Stimulated activated CD4-positive, alpha-beta T cell treated with anti-CD3 and anti-CD28 coated beads, Interleukin-1b, Interleukin-23, amount 100 ng/mL, for 48 hours (primary cell): ENCODE results near the gene FAM151A.

ENCODE experiments used
- DNase-seq: peaks from one replicate; pipeline ENCODE4 v3.0.0-alpha.2; 2020

FAM151A gene

GRCh38 chr1:54623216-54624007 lies at the start of gene FAM151A:
Gene FAM151A (minus strand): TSS chr1:54623525. CDS start chr1:54623395, 130 bp downstream.
- DNase-seq = no peak

- peak; percentile 68 for DNase-seq
Measured at GRCh38 chr1:54671985-54672608, 48.8 kb upstream of the FAM151A start.

- DNase-seq = no peak
Measured at GRCh38 chr1:54668567-54668966, 45.2 kb upstream of the FAM151A start.

- no peak for DNase-seq
Measured at GRCh38 chr1:54667797-54668196, 44.5 kb upstream of the FAM151A start.

- DNase-seq = no peak
Measured at GRCh38 chr1:54666333-54666732, 43.0 kb upstream of the FAM151A start.

GRCh38 chr1:54665852-54666251 lies 42.5 kb upstream of the FAM151A start:
- DNase-seq = no peak

- DNase-seq = no peak
Measured at GRCh38 chr1:54664364-54664763, 41.0 kb upstream of the FAM151A start.

- no peak for DNase-seq
Measured at GRCh38 chr1:54663725-54664124, 40.4 kb upstream of the FAM151A start.

GRCh38 chr1:54658164-54658913 lies 35.0 kb upstream of the FAM151A start:
- no peak for DNase-seq

- no peak for DNase-seq
Measured at GRCh38 chr1:54653036-54653435, 29.7 kb upstream of the FAM151A start.

- no peak for DNase-seq
Measured at GRCh38 chr1:54652168-54652567, 28.8 kb upstream of the FAM151A start.

GRCh38 chr1:54651608-54652007 lies 28.3 kb upstream of the FAM151A start:
- no peak for DNase-seq

- no peak for DNase-seq
Measured at GRCh38 chr1:54650417-54650816, 27.1 kb upstream of the FAM151A start.

GRCh38 chr1:54649921-54650320 lies 26.6 kb upstream of the FAM151A start:
- DNase-seq = no peak

GRCh38 chr1:54649130-54649898 lies 26.0 kb upstream of the FAM151A start:
- DNase-seq = no peak

- DNase-seq = no peak
Measured at GRCh38 chr1:54645806-54646676, 22.7 kb upstream of the FAM151A start.

- no peak for DNase-seq
Measured at GRCh38 chr1:54643736-54644135, 20.4 kb upstream of the FAM151A start.

- DNase-seq = no peak
Measured at GRCh38 chr1:54640863-54641836, 17.8 kb upstream of the FAM151A start, which contains the start of gene MROH7. Gene MROH7 (plus strand): TSS chr1:54641786. CDS start chr1:54652927, 11,141 bp downstream.

- DNase-seq = no peak
Measured at GRCh38 chr1:54640361-54640760, 17.0 kb upstream of the FAM151A start.
